IMR-90 (cell line): Measurements from ENCODE around the gene DDX24. TPM values are rescaled to one million over a fixed set of nuclear protein-coding genes. Genes with fewer than 3 reads are reported as not detected.

Source experiments
- ATAC-seq: fragments of 200-7000 bp; cut with Tn5 transposase; 2 replicates; pipeline ENCODE4 v1.9.1; 2020; ENCODE audit warnings: low read depth, mild to moderate bottlenecking, moderate library complexity
- BruUV-seq: library from RNA; stranded (reverse); fragments of 400-500 nt; replicated peaks from 2 replicates; lab custom pipeline; 2021; lab: Mats Ljungman, UMichigan
- CTCF ChIA-PET: fragments of 300-600 bp; formaldehyde crosslinking; extraction: SDS; loops from one replicate; lab custom pipeline; 2021; ENCODE audit warnings: antibody characterized with exemption; lab: Yijun Ruan, JAX
- POLR2A ChIA-PET: fragments of 300-600 bp; sonication (Branson Sonifier 250); formaldehyde crosslinking; loops from one replicate; lab custom pipeline; 2022; ENCODE audit warnings: antibody characterized with exemption; ENCODE audit not compliant: unreplicated experiment; lab: Charles Lee
- DNase-seq: peaks from one replicate; pipeline ENCODE4 v3.0.0; 2013
- H2AFZ ChIP-seq: replicated peaks from 2 replicates; pipeline ENCODE3; 2013; ENCODE audit warnings: low read length, mild to moderate bottlenecking; ENCODE audit not compliant: poor library complexity
- H2AK5ac ChIP-seq: 2 replicates; pipeline ENCODE4 v1.6.1; 2013; ENCODE audit warnings: low read depth, low read length, inconsistent platforms
- H2AK9ac ChIP-seq: replicated peaks from 2 replicates; pipeline ENCODE3; 2013; ENCODE audit warnings: mild to moderate bottlenecking, low read depth, low read length, moderate library complexity; ENCODE audit not compliant: poor library complexity
- H2BK120ac ChIP-seq: 2 replicates; pipeline ENCODE4 v1.6.1; 2013; ENCODE audit warnings: low read depth, low read length, inconsistent platforms
- H2BK15ac ChIP-seq: 3 replicates; pipeline ENCODE4 v1.6.1; 2013; ENCODE audit warnings: low read depth, low read length, inconsistent platforms
- H2BK20ac ChIP-seq: 2 replicates; pipeline ENCODE4 v1.6.1; 2013; ENCODE audit warnings: low read depth, mild to moderate bottlenecking, inconsistent platforms, low read length, moderate library complexity
- H2BK5ac ChIP-seq: 2 replicates; pipeline ENCODE4 v1.6.1; 2013; ENCODE audit warnings: mild to moderate bottlenecking, low read depth, low read length, inconsistent platforms; ENCODE audit not compliant: poor library complexity, severe bottlenecking
- H3K14ac ChIP-seq: replicated peaks from 2 replicates; pipeline ENCODE4 v1.6.1; 2013; ENCODE audit warnings: low read depth, low read length, inconsistent platforms
- H3K18ac ChIP-seq: 2 replicates; pipeline ENCODE4 v1.6.1; 2013; ENCODE audit warnings: low read depth, low read length, control low read depth
- H3K23ac ChIP-seq: 2 replicates; pipeline ENCODE4 v1.6.1; 2013; ENCODE audit warnings: low read depth, low read length, inconsistent platforms
- H3K27ac ChIP-seq: 2 replicates; pipeline ENCODE4 v1.5.1; 2013; ENCODE audit warnings: mild to moderate bottlenecking, control low read depth, low read length; ENCODE audit not compliant: insufficient read depth
- H3K27me3 ChIP-seq: 2 replicates; pipeline ENCODE4 v1.6.1; 2013; ENCODE audit warnings: low read length; ENCODE audit not compliant: control insufficient read depth, insufficient read depth
- H3K36me3 ChIP-seq: 2 replicates; pipeline ENCODE4 v1.6.1; 2013; ENCODE audit warnings: low read length, mixed read lengths; ENCODE audit not compliant: control insufficient read depth, insufficient read depth
- H3K4ac ChIP-seq: 2 replicates; pipeline ENCODE4 v1.6.1; 2013; ENCODE audit warnings: low read depth, low read length, inconsistent platforms
- H3K4me1 ChIP-seq: 2 replicates; pipeline ENCODE4 v1.6.1; 2013; ENCODE audit warnings: low read length, mixed read lengths; ENCODE audit not compliant: control insufficient read depth, insufficient read depth
- H3K4me2 ChIP-seq: 2 replicates; pipeline ENCODE4 v1.6.1; 2013; ENCODE audit warnings: low read depth, mild to moderate bottlenecking, control low read depth, low read length, moderate library complexity
- H3K4me3 ChIP-seq: 2 replicates; pipeline ENCODE4 v1.5.1; 2013; ENCODE audit warnings: low read depth, mild to moderate bottlenecking, control low read depth, low read length, moderate library complexity; ENCODE audit not compliant: insufficient read depth
- H3K56ac ChIP-seq: 2 replicates; pipeline ENCODE4 v1.6.1; 2013; ENCODE audit warnings: low read length, inconsistent platforms; ENCODE audit not compliant: insufficient read depth; ENCODE audit errors: extremely low read depth
- H3K79me1 ChIP-seq, 2 experiments: 2 replicates each; pipeline ENCODE4 v1.6.1; 2013; ENCODE audit warnings: low read length in 2 of 2, inconsistent platforms in 1 of 2, low read depth in 1 of 2
- H3K9ac ChIP-seq: 2 replicates; pipeline ENCODE4 v1.6.1; 2013; ENCODE audit warnings: low read depth, low read length, control low read depth
- H3K9me1 ChIP-seq: 2 replicates; pipeline ENCODE4 v1.6.1; 2013; ENCODE audit warnings: low read length, inconsistent platforms; ENCODE audit not compliant: insufficient read depth
- H3K9me3 ChIP-seq: 2 replicates; pipeline ENCODE4 v1.6.1; 2013; ENCODE audit warnings: low read length; ENCODE audit not compliant: control insufficient read depth, insufficient read depth
- H4K20me1 ChIP-seq: 2 replicates; pipeline ENCODE4 v1.6.1; 2013; ENCODE audit warnings: low read length, inconsistent platforms; ENCODE audit not compliant: insufficient read depth
- H4K5ac ChIP-seq: 2 replicates; pipeline ENCODE4 v1.6.1; 2013; ENCODE audit warnings: mild to moderate bottlenecking, low read depth, low read length, control low read depth
- H4K8ac ChIP-seq, 2 experiments: 2 replicates each; pipeline ENCODE4 v1.6.1; 2013; ENCODE audit warnings: low read depth in 2 of 2, low read length in 2 of 2, control low read depth in 1 of 2, inconsistent platforms in 1 of 2
- H4K91ac ChIP-seq: 2 replicates; pipeline ENCODE4 v1.6.1; 2013; ENCODE audit warnings: low read depth, low read length, inconsistent platforms; ENCODE audit not compliant: insufficient read depth
- BHLHE40 ChIP-seq: fragments of 150-350 bp; IDR thresholded peaks from 2 replicates; pipeline ENCODE4 v1.6.1; 2016; ENCODE audit warnings: mild to moderate bottlenecking, low read depth, low read length
- CEBPB ChIP-seq: IDR thresholded peaks from 2 replicates; pipeline ENCODE4 v1.6.1; 2012; ENCODE audit warnings: low read depth, low read length, improper control_type of control experiment
- CHD1 ChIP-seq: IDR thresholded peaks from 2 replicates; pipeline ENCODE4 v1.6.1; 2012; ENCODE audit warnings: low read depth, low read length, improper control_type of control experiment
- CTCF ChIP-seq: conservative IDR thresholded peaks from 2 replicates; pipeline ENCODE4 v1.5.1; 2012; ENCODE audit warnings: mild to moderate bottlenecking, low read depth, low read length, improper control_type of control experiment
- ELK1 ChIP-seq: fragments of 150-350 bp; IDR thresholded peaks from 2 replicates; pipeline ENCODE4 v1.6.1; 2016; ENCODE audit warnings: low read depth, mild to moderate bottlenecking, low read length, moderate library complexity, borderline replicate concordance
- MAFK ChIP-seq: IDR thresholded peaks from 2 replicates; pipeline ENCODE4 v1.6.1; 2012; ENCODE audit warnings: low read depth, low read length, improper control_type of control experiment
- MAZ ChIP-seq: IDR thresholded peaks from 2 replicates; pipeline ENCODE4 v1.6.1; 2012; ENCODE audit warnings: low read depth, mild to moderate bottlenecking, low read length, improper control_type of control experiment, moderate library complexity, borderline replicate concordance
- MXI1 ChIP-seq: IDR thresholded peaks from 2 replicates; pipeline ENCODE4 v1.6.1; 2012; ENCODE audit warnings: low read depth, mild to moderate bottlenecking, low read length, moderate library complexity, borderline replicate concordance
- POLR2A ChIP-seq: IDR thresholded peaks from 2 replicates; pipeline ENCODE4 v1.6.1; 2012; ENCODE audit warnings: mild to moderate bottlenecking, low read depth, low read length
- RAD21 ChIP-seq: IDR thresholded peaks from 2 replicates; pipeline ENCODE4 v1.6.1; 2012; ENCODE audit warnings: low read length, improper control_type of control experiment
- RFX5 ChIP-seq: IDR thresholded peaks from 2 replicates; pipeline ENCODE4 v1.8.0; 2012; ENCODE audit warnings: low read depth, mild to moderate bottlenecking, low read length, moderate library complexity
- SMC3 ChIP-seq: fragments of 150-350 bp; IDR thresholded peaks from 2 replicates; pipeline ENCODE4 v1.6.1; 2016; ENCODE audit warnings: low read depth, mild to moderate bottlenecking, antibody characterized with exemption, low read length, moderate library complexity
- whole genome bisulfite sequencing, 2 experiments: methylation state at CpG; one replicate each; pipeline versions ENCODE4 v1.1.5 to v1.1.7; 2013; ENCODE audit warnings: missing lambda C conversion rate in 2 of 2; ENCODE audit not compliant: insufficient read length in 1 of 2; ENCODE audit errors: extremely low coverage in 2 of 2; 5-methylcytosine and 5-hydroxymethylcytosine counted together
- dilution Hi-C: fragments of 300-500 bp; cut with HindIII; formaldehyde crosslinking; loops from one replicate; pipeline ENCODE4 v1.14.3; 2018; ENCODE audit warnings: low sequenced_read_pairs; ENCODE audit not compliant: unreplicated experiment
- in situ Hi-C: fragments of 300-500 bp; cut with MboI; formaldehyde crosslinking; loops from 3 replicates; pipeline ENCODE4 v1.14.3; 2019; ENCODE audit warnings: low sequenced_read_pairs, inconsistent platforms, mixed read lengths
- intact Hi-C: fragments of 100-400 bp; cut with micrococcal nuclease; formaldehyde crosslinking; loops from 2 replicates; pipeline ENCODE4 v1.10.0; 2022
- polyA plus RNA-seq, 3 experiments: library from polyadenylated mRNA; depleted of rRNA; stranded (reverse); fragments of >200 nt; gene quantifications; 2 replicates each; pipeline ENCODE4 v1.2.3, GENCODE V29; 2012; ENCODE audit warnings: low replicate concordance in 1 of 3
- total RNA-seq: library from RNA; depleted of rRNA; stranded (reverse); fragments of >200 nt; gene quantifications from 2 replicates; pipeline ENCODE4 v1.2.3, GENCODE V29; 2012

The DDX24 gene
- total and polyA plus RNA-seq, 2 of the 4 experiments (the other 2 are of a cell fraction): 134 to 155 TPM

DNA sequence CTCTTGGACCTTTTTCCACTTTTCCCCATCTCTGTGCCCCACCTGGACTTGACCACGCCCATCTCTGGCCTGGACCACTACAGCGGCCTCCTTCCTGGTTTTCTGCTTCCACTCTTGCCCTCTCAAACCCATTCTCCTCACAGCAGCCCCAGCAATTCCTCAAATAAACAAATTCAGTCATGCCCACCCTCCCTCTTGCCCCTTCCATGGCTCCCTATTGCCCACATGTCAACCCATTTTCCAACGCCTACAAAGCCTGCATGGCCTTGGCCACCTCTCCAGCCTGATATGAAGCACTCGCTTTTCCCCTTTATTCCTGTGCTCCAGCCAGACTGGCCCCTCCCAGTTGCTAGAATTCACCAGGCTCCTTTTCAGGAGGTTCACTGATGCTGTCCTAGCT is 60.7 kb downstream of the DDX24 start:
- H2AK9ac ChIP-seq: no peak overlapping the region
- H4K20me1 ChIP-seq: no peaks in the 10 kb centered on the region
- no peak overlapping the region for H2BK15ac ChIP-seq
- H4K5ac ChIP-seq: no peak overlapping the region
- CTCF ChIA-PET: interaction anchor here (1.6 kb wide), 1 partner anchor 80 kb away, joined by 4 read pairs; no protein-coding TSS in a partner anchor
- H3K4ac ChIP-seq: no peak overlapping the region
- H3K9me3 ChIP-seq: no peaks in the 10 kb centered on the region
- no peak overlapping the region for H4K91ac ChIP-seq
- no peak overlapping the region for H3K14ac ChIP-seq
- no peak overlapping the region for H2BK120ac ChIP-seq
- no peak overlapping the region for H3K18ac ChIP-seq
- H3K4me2 ChIP-seq: no peak overlapping the region
- H3K9me1 ChIP-seq: no peaks in the 10 kb centered on the region
- no peak overlapping the region for H2AK5ac ChIP-seq
- no peak overlapping the region for H3K56ac ChIP-seq
- peak overlapping the region; percentile 1 for H2AFZ ChIP-seq
- in situ Hi-C loops: no loop called here
- WGBS, 2 experiments: 68% methylated on average over 4 of the region's 4 CpGs; no CpG with 5 or more reads in 1 of the 2 experiments
- no TSS peak for BruUV-seq
- peaks cover 25% of the 10 kb centered on the region for H3K27me3 ChIP-seq
- H3K23ac ChIP-seq: no peak overlapping the region
- H3K79me1 ChIP-seq: no peaks in the 10 kb centered on the region
- ATAC-seq: no peak
- no peak overlapping the region for H2BK5ac ChIP-seq
- no peak overlapping the region for H3K27ac ChIP-seq
- H2BK20ac ChIP-seq: no peak overlapping the region
- H4K8ac ChIP-seq: no peak overlapping the region
- POLR2A ChIA-PET: no interaction called here
- dilution Hi-C loops: no loop called here
- TF ChIP-seq MAZ (no peak), SMC3 (no peak), MXI1 (no peak), CTCF (no peak), ELK1 (no peak), RAD21 (no peak), POLR2A (no peak), RFX5 (no peak), CEBPB (no peak), CHD1 (no peak), MAFK (no peak), BHLHE40 (no peak)
- no peak overlapping the region for H3K9ac ChIP-seq
- no peaks in the 10 kb centered on the region for H3K4me1 ChIP-seq
- intact Hi-C loops: no loop called here
- H3K4me3 ChIP-seq: no peak overlapping the region
- no peak for DNase-seq
- no peaks in the 10 kb centered on the region for H3K36me3 ChIP-seq
